Fibroblast of lung (primary cell): ENCODE data around the gene LCA5L. TPM values are rescaled to one million over a fixed set of nuclear protein-coding genes. Genes with fewer than 3 reads are reported as not detected.

Source experiments
- DNase-seq, 2 donors: peaks; one replicate each; pipeline versions ENCODE4 v3.0.0 to v3.0.0-alpha.2; 2010; ENCODE audit warnings: low read depth in 2 of 2
- H2AFZ ChIP-seq: 2 replicates; pipeline ENCODE4 v1.5.1; 2012; ENCODE audit warnings: low read length, control low read depth, inconsistent platforms
- H3K27ac ChIP-seq: 2 replicates; pipeline ENCODE4 v1.5.1; 2011; ENCODE audit warnings: low read length, control low read depth; ENCODE audit not compliant: insufficient read depth
- H3K27me3 ChIP-seq: 2 replicates; pipeline ENCODE4 v1.5.1; 2011; ENCODE audit warnings: mild to moderate bottlenecking, low read length; ENCODE audit not compliant: control insufficient read depth, insufficient read depth
- H3K36me3 ChIP-seq: 2 replicates; pipeline ENCODE4 v1.5.1; 2011; ENCODE audit warnings: low read length; ENCODE audit not compliant: control insufficient read depth, insufficient read depth
- H3K4me1 ChIP-seq: 2 replicates; pipeline ENCODE4 v1.5.1; 2011; ENCODE audit warnings: low read length; ENCODE audit not compliant: control insufficient read depth, insufficient read depth; ENCODE audit errors: extremely low read depth
- H3K4me2 ChIP-seq: 2 replicates; pipeline ENCODE4 v1.5.1; 2011; ENCODE audit warnings: low read length, control low read depth; ENCODE audit not compliant: insufficient read depth; ENCODE audit errors: extremely low read depth
- H3K4me3 ChIP-seq, 4 experiments: fragments of 200-600 bp in 1 of 4; sonication (generic) in 1 of 4; replicated peaks in 1 of 4; 2 replicates each; pipeline ENCODE4 v1.5.1; 2011 to 2016; ENCODE audit warnings: low read length in 4 of 4, low read depth in 3 of 4, mild to moderate bottlenecking in 3 of 4, control low read depth in 2 of 4, inconsistent platforms in 1 of 4, mixed read lengths in 1 of 4; ENCODE audit not compliant: insufficient read depth in 1 of 4; ENCODE audit errors: control extremely low read depth in 1 of 4
- H3K79me2 ChIP-seq: 2 replicates; pipeline ENCODE4 v1.5.1; 2012; ENCODE audit warnings: mild to moderate bottlenecking, low read length, inconsistent platforms; ENCODE audit not compliant: control insufficient read depth, insufficient read depth
- H3K9ac ChIP-seq: 2 replicates; pipeline ENCODE4 v1.5.1; 2011; ENCODE audit warnings: mild to moderate bottlenecking, low read length, control low read depth; ENCODE audit not compliant: insufficient read depth
- H3K9me3 ChIP-seq: 2 replicates; pipeline ENCODE4 v1.5.1; 2012; ENCODE audit warnings: low read depth, low read length; ENCODE audit not compliant: control insufficient read depth, insufficient read depth
- H4K20me1 ChIP-seq: 2 replicates; pipeline ENCODE4 v1.5.1; 2011; ENCODE audit warnings: low read length; ENCODE audit not compliant: control insufficient read depth, insufficient read depth; ENCODE audit errors: extremely low read depth
- CTCF ChIP-seq, 2 donors: IDR thresholded peaks in 1 of 2; conservative IDR thresholded peaks in 1 of 2; 1 replicate in 1 of 2; 2 replicates in 1 of 2; pipeline ENCODE4 v1.5.1; 2011 to 2012; ENCODE audit warnings: low read length in 2 of 2, control low read depth in 1 of 2, inconsistent platforms in 1 of 2, low read depth in 1 of 2, mild to moderate bottlenecking in 1 of 2
- EZH2 ChIP-seq: IDR thresholded peaks from 2 replicates; pipeline ENCODE4 v1.5.1; 2012; ENCODE audit warnings: low read length, control low read depth, mild to moderate bottlenecking; ENCODE audit errors: missing control alignments
- polyA plus RNA-seq, 2 donors: library from polyadenylated mRNA; depleted of rRNA in 1 of 2; stranded (reverse) in 1 of 2; unstranded in 1 of 2; fragments of >200 nt; gene quantifications; 2 replicates each; pipeline ENCODE4 v1.2.1, GENCODE V29; 2011 to 2012; ENCODE audit warnings: missing spikeins in 1 of 2
- total RNA-seq: library from RNA; depleted of rRNA; stranded (reverse); fragments of >200 nt; gene quantifications from 2 replicates; pipeline ENCODE4 v1.2.1, GENCODE V29; 2014

Gene LCA5L
- total and polyA plus RNA-seq, 2 donors (not counting 1 experiment from before 2014, with no cell fraction given): 0.66 to 1.0 TPM

- Histone ChIP-seq H4K20me1 (no peaks in the 10 kb centered on the region), H3K36me3 (no peaks in the 10 kb centered on the region), H3K9ac (no peak overlapping the region), H3K4me1 (no peaks in the 10 kb centered on the region), H3K27me3 (no peaks in the 10 kb centered on the region), H3K9me3 (no peaks in the 10 kb centered on the region), H3K79me2 (no peaks in the 10 kb centered on the region), H3K4me2 (no peak overlapping the region), H3K4me3 (no peak overlapping the region), H3K27ac (no peak overlapping the region), H2AFZ (no peak overlapping the region)
- no peak for DNase-seq
- TF ChIP-seq CTCF (conservative IDR thresholded peaks at IDR 0.05 in 1 of 2, IDR thresholded peaks at IDR 0.05 in 1 of 2; ENCODE audit: low read depth in 1 of 2, low read length in 2 of 2): no peak
- TF ChIP-seq EZH2: no peak
Measured at GRCh38 chr21:39467746-39468145, 22.2 kb upstream of the LCA5L start.

- H2AFZ ChIP-seq: no peak overlapping the region
- H3K9ac ChIP-seq: no peak overlapping the region
- H3K36me3 ChIP-seq: no peaks in the 10 kb centered on the region
- no peak overlapping the region for H3K4me2 ChIP-seq
- H3K27me3 ChIP-seq: no peaks in the 10 kb centered on the region
- DNase-seq: no peak
- H4K20me1 ChIP-seq: no peaks in the 10 kb centered on the region
- TF ChIP-seq CTCF (conservative IDR thresholded peaks at IDR 0.05 in 1 of 2, IDR thresholded peaks at IDR 0.05 in 1 of 2; ENCODE audit: low read depth in 1 of 2, low read length in 2 of 2) (no peak), EZH2 (no peak)
- H3K4me1 ChIP-seq: no peaks in the 10 kb centered on the region
- no peak overlapping the region for H3K4me3 ChIP-seq
- H3K27ac ChIP-seq: no peak overlapping the region
- H3K9me3 ChIP-seq: no peaks in the 10 kb centered on the region
- no peaks in the 10 kb centered on the region for H3K79me2 ChIP-seq
Measured at GRCh38 chr21:39466584-39466983, 21.0 kb upstream of the LCA5L start.

GRCh38 chr21:39463308-39463707, 17.7 kb upstream of the LCA5L start:
- H3K27ac ChIP-seq: no peak overlapping the region
- H3K4me1 ChIP-seq: no peaks in the 10 kb centered on the region
- DNase-seq: no peak
- H3K9ac ChIP-seq: no peak overlapping the region
- TF ChIP-seq CTCF (conservative IDR thresholded peaks at IDR 0.05 in 1 of 2, IDR thresholded peaks at IDR 0.05 in 1 of 2; ENCODE audit: low read depth in 1 of 2, low read length in 2 of 2) (no peak), EZH2 (no peak)
- no peaks in the 10 kb centered on the region for H3K27me3 ChIP-seq
- H3K9me3 ChIP-seq: no peaks in the 10 kb centered on the region
- H4K20me1 ChIP-seq: no peaks in the 10 kb centered on the region
- H3K36me3 ChIP-seq: no peaks in the 10 kb centered on the region
- H3K4me2 ChIP-seq: no peak overlapping the region
- no peaks in the 10 kb centered on the region for H3K79me2 ChIP-seq
- H3K4me3 ChIP-seq: no peak overlapping the region
- H2AFZ ChIP-seq: no peak overlapping the region
